HepG2 (cell line): ENCODE measurements around the gene SPRED2.

Experiments
- RAD21 ChIP-seq: fragments of 450-650 bp; formaldehyde crosslinking; IDR thresholded peaks from 2 replicates; pipeline ENCODE4 v1.5.0; 2020; ENCODE audit warnings: mild to moderate bottlenecking
- ZBTB4 ChIP-seq: sonication (generic); formaldehyde crosslinking; IDR thresholded peaks from 2 replicates; pipeline ENCODE4 v1.4.0; 2020; ENCODE audit warnings: missing genetic modification reagents, mild to moderate bottlenecking, borderline replicate concordance
- ZNF691 ChIP-seq: sonication (generic); formaldehyde crosslinking; IDR thresholded peaks from 2 replicates; pipeline ENCODE4 v1.4.0; 2020; ENCODE audit warnings: missing genetic modification reagents, low read depth, mild to moderate bottlenecking, borderline replicate concordance

GRCh38 chr2:65349863-65350262, 82.5 kb downstream of the SPRED2 start:
- TF ChIP-seq ZBTB4 (no peak), RAD21 (CRISPR knock-in tag) (no peak), ZNF691 (CRISPR knock-in tag) (no peak)
